Measurements from ENCODE around the gene CAMK1G. TPM values are rescaled to one million over a fixed set of nuclear protein-coding genes. Genes with fewer than 3 reads are reported as not detected.
A peak's percentile ranks its signal among the peaks of the same experiment; 100 is the strongest.

Gene CAMK1G
- total RNA-seq, 1 experiment from 2014 or later = 0.47 TPM

- in situ Hi-C loops (cut with HindIII; ENCODE audit: low pct_unique_long_range_greater_than_20kb, low sequenced_read_pairs) = no loop called here
- DNase-seq (ENCODE audit: low read depth) = no peak
These were observed 64.8 kb downstream of the CAMK1G start for GRCh38 chr1:209648346-209648745.

DNA sequence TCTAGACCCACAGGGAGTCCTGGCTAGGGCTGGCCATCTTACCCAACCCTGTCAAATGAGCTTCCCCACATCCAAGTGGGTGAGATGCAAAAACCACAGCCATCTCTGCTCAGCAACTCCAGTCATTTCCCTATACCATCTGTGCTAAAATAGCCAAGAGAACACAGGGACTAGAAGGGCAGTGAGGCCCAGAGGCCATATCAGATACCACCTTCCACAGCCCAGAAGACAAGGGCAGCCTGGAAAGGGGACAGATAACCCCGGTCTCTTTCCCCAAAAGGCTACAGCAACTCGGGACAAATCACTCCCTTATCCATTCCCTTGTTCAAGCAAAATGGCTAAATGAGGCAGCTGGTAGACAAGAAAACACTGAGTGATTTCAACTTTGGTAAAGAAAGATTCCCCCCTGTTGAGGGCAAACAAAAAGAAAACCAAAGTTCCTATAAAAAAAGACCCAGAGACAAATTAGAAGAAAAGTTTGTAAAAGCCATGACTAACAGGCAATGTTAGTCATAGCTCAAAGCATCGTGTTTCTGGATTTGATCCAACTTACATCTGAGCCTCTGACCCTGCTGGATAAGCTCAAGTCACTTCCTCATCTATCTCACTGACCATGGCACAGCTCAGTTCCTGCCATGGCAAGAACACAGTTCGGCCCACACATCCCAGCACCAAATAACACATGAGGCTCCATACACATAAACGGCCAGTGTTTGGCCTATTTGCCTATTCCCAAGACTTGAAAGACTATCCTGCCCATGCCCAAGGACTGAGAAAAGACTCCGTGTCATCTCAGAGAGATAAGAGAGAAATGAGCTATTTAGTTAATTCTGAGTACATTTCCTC lies 65.6 kb downstream of the CAMK1G start:
- DNase-seq (ENCODE audit: low read depth) = peak; percentile 79
- in situ Hi-C loops (cut with HindIII; ENCODE audit: low pct_unique_long_range_greater_than_20kb, low sequenced_read_pairs) = no loop called here

GRCh38 chr1:209650454-209650853 lies 66.9 kb downstream of the CAMK1G start:
- DNase-seq (ENCODE audit: low read depth) = no peak
- in situ Hi-C loops (cut with HindIII; ENCODE audit: low pct_unique_long_range_greater_than_20kb, low sequenced_read_pairs) = no loop called here

DNA sequence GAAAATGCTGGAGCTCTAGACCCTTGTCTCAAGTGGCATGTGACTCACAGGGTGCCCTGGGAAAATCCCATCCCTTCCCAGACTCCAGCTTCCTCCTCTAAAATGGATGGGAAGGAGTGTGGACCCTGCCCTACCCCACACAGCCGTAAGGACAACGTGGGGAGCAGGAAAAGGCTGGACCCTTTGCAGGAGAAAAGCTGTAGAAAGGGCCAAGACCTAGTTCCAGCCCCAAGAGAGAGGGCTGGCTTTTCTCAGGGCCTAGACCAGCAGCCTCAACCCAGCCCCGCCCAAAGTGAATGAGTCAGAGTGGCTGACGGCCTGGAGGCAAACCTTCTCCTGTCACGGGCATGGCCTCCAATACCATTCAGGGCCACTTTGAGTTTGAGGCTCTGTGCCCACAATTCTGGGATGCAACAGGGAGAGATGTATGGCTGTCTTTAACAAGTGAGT lies 67.6 kb downstream of the CAMK1G start:
- in situ Hi-C loops (cut with HindIII; ENCODE audit: low pct_unique_long_range_greater_than_20kb, low sequenced_read_pairs) = no loop called here
- peak; percentile 79 for DNase-seq (ENCODE audit: low read depth)

DNA sequence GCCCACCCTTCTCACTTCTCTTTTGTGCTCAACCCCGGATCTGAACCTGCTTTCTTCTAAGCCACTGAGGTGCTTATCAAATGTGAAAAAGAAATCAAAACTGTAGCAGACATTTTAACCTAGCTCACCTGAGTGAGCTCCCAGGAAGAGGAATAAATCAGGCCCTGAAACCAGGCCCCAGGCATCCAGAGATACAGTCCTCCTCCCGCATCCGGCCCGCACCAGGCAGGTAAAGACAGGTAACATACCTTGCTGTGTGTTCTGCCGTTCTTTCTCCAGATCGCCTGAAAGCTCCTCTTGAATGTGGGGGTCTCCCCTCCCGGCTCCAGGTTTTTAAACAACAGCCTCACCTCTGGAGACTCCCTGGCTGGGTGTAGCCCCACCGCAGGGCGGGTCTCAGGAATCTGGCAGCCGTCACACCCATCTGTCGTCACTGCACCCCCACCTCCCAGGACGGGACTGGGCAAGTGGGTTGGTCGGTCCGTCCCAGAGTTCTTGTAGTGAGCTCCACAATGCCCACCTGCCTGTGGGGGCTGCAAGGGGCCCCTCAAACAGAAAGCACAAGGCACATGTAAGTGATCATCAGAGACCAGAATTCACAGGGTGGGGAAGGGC lies 68.7 kb downstream of the CAMK1G start, which contains the start of gene LAMB3:
Gene LAMB3 (minus strand): TSS at position 305 of the 615 bp plus-strand sequence. CDS start 1,481 bp downstream, outside the sequence.
- in situ Hi-C loops (cut with HindIII; ENCODE audit: low pct_unique_long_range_greater_than_20kb, low sequenced_read_pairs) = no loop called here
- peak; percentile 25 for DNase-seq (ENCODE audit: low read depth)

DNA sequence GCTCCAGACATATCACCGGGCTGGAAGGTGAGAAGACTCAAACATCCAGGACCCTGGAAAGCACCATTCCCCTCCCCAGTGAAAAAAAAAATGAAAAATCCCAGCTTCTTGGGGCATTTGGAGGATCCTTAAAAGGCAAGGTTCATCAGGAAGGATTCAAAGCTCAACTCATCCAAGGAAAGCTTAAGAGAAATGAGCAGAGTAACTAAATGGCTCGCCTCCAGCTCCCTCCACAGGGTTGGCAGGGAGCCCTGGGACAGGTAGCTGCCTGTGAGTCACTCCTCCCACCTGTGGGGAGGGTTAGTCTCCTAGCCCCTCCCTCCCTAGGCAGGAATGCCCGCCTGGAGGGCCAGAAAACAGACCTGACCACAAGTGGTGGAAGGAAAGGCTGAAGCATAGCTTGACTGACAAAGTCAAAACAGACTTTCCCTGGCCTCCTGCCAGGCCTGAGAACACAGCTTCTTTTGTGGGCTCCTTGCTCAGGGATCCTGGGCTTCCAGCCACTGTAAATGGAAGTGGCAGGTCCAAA lies 69.4 kb downstream of the CAMK1G start:
- in situ Hi-C loops (cut with HindIII; ENCODE audit: low pct_unique_long_range_greater_than_20kb, low sequenced_read_pairs) = no loop called here

DNA sequence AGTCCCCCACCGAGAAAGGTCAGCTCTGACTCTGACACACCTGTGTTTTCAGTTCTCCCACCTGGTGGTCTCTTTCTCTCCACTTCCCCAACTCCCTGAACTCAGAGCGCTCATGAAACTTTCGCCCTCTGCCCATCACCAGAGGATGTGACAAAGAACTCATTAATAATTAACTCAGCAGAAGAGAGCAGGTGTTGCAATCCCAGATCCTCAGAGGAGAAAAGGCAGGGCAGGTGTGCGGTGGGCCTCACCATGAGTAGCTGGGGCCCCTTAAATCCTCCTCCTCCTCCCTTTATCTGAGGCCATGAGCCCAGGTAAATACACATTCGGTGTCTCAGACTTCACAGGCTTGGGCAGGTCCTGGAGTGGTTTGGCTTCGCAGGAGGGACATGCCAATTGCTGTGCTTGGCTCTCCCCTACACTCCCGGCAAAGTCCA lies 70.4 kb downstream of the CAMK1G start:
- in situ Hi-C loops (cut with HindIII; ENCODE audit: low pct_unique_long_range_greater_than_20kb, low sequenced_read_pairs) = no loop called here
- peak; percentile 40 for DNase-seq (ENCODE audit: low read depth)

More for the DNA sequence above, 69.4 kb downstream of the CAMK1G start:
- peak; percentile 94 for DNase-seq (ENCODE audit: low read depth)

- in situ Hi-C loops (cut with HindIII; ENCODE audit: low pct_unique_long_range_greater_than_20kb, low sequenced_read_pairs) = no loop called here
- no peak for DNase-seq (ENCODE audit: low read depth)
These were observed 72.1 kb downstream of the CAMK1G start for GRCh38 chr1:209655411-209656231.

- in situ Hi-C loops (cut with HindIII; ENCODE audit: low pct_unique_long_range_greater_than_20kb, low sequenced_read_pairs) = no loop called here
- peak; percentile 41 for DNase-seq (ENCODE audit: low read depth)
These were observed 73.8 kb downstream of the CAMK1G start for GRCh38 chr1:209657140-209657879.

- in situ Hi-C loops (cut with HindIII; ENCODE audit: low pct_unique_long_range_greater_than_20kb, low sequenced_read_pairs) = no loop called here
- no peak for DNase-seq (ENCODE audit: low read depth)
These were observed 74.4 kb downstream of the CAMK1G start for GRCh38 chr1:209657918-209658317.

- DNase-seq (ENCODE audit: low read depth) = no peak
- in situ Hi-C loops (cut with HindIII; ENCODE audit: low pct_unique_long_range_greater_than_20kb, low sequenced_read_pairs) = no loop called here
These were observed 76.4 kb downstream of the CAMK1G start for GRCh38 chr1:209659909-209660308.

DNA sequence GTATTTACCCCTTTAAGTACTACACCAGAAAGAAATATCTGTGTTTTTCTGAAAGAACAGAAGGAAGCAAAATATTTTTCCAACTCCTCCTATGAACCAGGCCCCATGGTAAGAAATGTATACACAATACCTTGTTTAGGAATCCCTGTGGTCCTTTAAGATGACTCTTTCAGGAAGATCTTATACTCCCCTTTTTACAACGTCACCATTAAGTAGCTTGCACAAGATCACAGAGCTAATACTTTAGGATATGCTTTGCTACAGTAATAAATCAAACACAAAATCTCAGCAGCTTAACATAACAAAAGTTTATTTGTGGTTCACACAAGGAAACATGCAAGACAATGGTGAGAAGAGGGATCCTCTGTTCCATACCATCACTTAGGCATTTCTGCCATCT lies 77.6 kb downstream of the CAMK1G start:
- DNase-seq (ENCODE audit: low read depth) = no peak
- in situ Hi-C loops (cut with HindIII; ENCODE audit: low pct_unique_long_range_greater_than_20kb, low sequenced_read_pairs) = no loop called here

- in situ Hi-C loops (cut with HindIII; ENCODE audit: low pct_unique_long_range_greater_than_20kb, low sequenced_read_pairs) = no loop called here
- no peak for DNase-seq (ENCODE audit: low read depth)
These were observed 79.4 kb downstream of the CAMK1G start for GRCh38 chr1:209662879-209663327.

Other genes with a start within 250 kb of the CAMK1G start
- gene LAMB3, start 68.7 kb downstream of the CAMK1G start, total RNA-seq (2014; rRNA removed; shearing (Covaris generic); ENCODE audit: low replicate concordance) = 59.6 and 77.3 TPM in 2 replicates
- 8.1 and 48.4 TPM in 2 replicates for gene G0S2, start 91.7 kb downstream of the CAMK1G start, total RNA-seq (2014; rRNA removed; shearing (Covaris generic); ENCODE audit: low replicate concordance)
- not detected in 2 replicates for gene HSD11B1, start 121.1 kb downstream of the CAMK1G start, total RNA-seq (2014; rRNA removed; shearing (Covaris generic); ENCODE audit: low replicate concordance)
- gene TRAF3IP3, start 172.3 kb downstream of the CAMK1G start, total RNA-seq (2014; rRNA removed; shearing (Covaris generic); ENCODE audit: low replicate concordance) = not detected in 2 replicates
- 5.2 and 5.9 TPM in 2 replicates for gene C1orf74, start 200.8 kb downstream of the CAMK1G start, total RNA-seq (2014; rRNA removed; shearing (Covaris generic); ENCODE audit: low replicate concordance)
- not detected in 2 replicates for gene IRF6, start 222.4 kb downstream of the CAMK1G start, total RNA-seq (2014; rRNA removed; shearing (Covaris generic); ENCODE audit: low replicate concordance)
- 7.4 and 8.3 TPM in 2 replicates for gene UTP25, start 244.3 kb downstream of the CAMK1G start, total RNA-seq (2014; rRNA removed; shearing (Covaris generic); ENCODE audit: low replicate concordance)